Mesothelial cell of epicardium (in vitro differentiated cells): ENCODE data around the gene OR13A1. TPM values are rescaled to one million over a fixed set of nuclear protein-coding genes. Genes with fewer than 3 reads are reported as not detected.
"Not testable (repeated sequence)": the region's sequence is repeated elsewhere in the genome, so short reads cannot be mapped to it uniquely, and the experiment has no call there.

Experiments used
- DNase-seq, 2 experiments: peaks; one replicate each; pipeline ENCODE4 v3.0.0; 2021; ENCODE audit warnings: low spot score in 2 of 2; ENCODE audit not compliant: unreplicated experiment in 2 of 2
- H3K27ac Mint-ChIP-seq: 2 replicates; pipeline ENCODE4 v1.8.0; 2021; ENCODE audit warnings: mixed read lengths
- H3K27me3 Mint-ChIP-seq: 2 replicates; pipeline ENCODE4 v1.8.0; 2021; ENCODE audit warnings: low read depth, mixed read lengths
- H3K36me3 Mint-ChIP-seq: 2 replicates; pipeline ENCODE4 v1.8.0; 2021; ENCODE audit warnings: mixed read lengths
- H3K4me1 Mint-ChIP-seq: 2 replicates; pipeline ENCODE4 v1.8.0; 2021; ENCODE audit warnings: mixed read lengths
- H3K4me3 Mint-ChIP-seq: 2 replicates; pipeline ENCODE4 v1.8.0; 2021; ENCODE audit warnings: mild to moderate bottlenecking, moderate library complexity, mixed read lengths
- H3K9me3 Mint-ChIP-seq: 2 replicates; pipeline ENCODE4 v1.8.0; 2021; ENCODE audit warnings: mixed read lengths
- total RNA-seq: library from RNA; stranded (reverse); gene quantifications from 3 replicates; pipeline ENCODE4 v1.2.1, GENCODE V29; 2021
- TF ChIP-seq, protein P1 (sequence below): fragments of 200-600 bp; sonication (generic); IDR thresholded peaks from one replicate; pipeline ENCODE4 v1.5.0; 2021; ENCODE audit warnings: antibody characterized with exemption; ENCODE audit not compliant: unreplicated experiment

Gene OR13A1
- total RNA-seq, 1 donor from 2014 or later: 0.13 TPM

- Mint-ChIP-seq H3K27ac (no peak overlapping the region), H3K4me1 (peaks cover 8% of the 10 kb centered on the region), H3K36me3 (no peaks in the 10 kb centered on the region), H3K27me3 (peaks cover 35% of the 10 kb centered on the region), H3K9me3 (peaks cover 19% of the 10 kb centered on the region), H3K4me3 (no peak overlapping the region)
- TF ChIP-seq, protein P1, sequence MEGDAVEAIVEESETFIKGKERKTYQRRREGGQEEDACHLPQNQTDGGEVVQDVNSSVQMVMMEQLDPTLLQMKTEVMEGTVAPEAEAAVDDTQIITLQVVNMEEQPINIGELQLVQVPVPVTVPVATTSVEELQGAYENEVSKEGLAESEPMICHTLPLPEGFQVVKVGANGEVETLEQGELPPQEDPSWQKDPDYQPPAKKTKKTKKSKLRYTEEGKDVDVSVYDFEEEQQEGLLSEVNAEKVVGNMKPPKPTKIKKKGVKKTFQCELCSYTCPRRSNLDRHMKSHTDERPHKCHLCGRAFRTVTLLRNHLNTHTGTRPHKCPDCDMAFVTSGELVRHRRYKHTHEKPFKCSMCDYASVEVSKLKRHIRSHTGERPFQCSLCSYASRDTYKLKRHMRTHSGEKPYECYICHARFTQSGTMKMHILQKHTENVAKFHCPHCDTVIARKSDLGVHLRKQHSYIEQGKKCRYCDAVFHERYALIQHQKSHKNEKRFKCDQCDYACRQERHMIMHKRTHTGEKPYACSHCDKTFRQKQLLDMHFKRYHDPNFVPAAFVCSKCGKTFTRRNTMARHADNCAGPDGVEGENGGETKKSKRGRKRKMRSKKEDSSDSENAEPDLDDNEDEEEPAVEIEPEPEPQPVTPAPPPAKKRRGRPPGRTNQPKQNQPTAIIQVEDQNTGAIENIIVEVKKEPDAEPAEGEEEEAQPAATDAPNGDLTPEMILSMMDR: no peak
- no peak for DNase-seq
These were observed 49.4 kb downstream of the OR13A1 start for GRCh38 chr10:45265996-45266395.

DNA sequence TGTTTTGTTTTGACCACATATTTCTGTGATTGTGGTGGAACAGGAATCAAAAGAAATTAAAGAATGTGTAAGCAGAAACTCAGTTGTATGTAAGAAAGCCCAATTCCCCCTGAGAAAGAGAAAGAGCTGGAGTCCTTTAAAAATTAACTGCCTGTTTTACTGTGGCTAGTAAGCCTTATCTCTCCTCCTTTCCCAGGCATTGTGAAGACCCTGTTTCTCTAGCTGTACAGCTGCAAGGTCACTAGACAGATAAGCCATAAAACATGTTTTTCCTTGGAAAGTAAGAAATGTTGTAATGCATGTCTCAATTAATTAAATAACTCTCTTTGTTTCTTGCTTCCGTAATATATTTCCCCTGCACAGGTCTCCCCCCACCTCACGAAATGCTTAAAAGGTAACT, 53.5 kb downstream of the OR13A1 start:
- H3K4me1 Mint-ChIP-seq: peaks cover 8% of the 10 kb centered on the region
- peak overlapping the region; percentile 31 for H3K27ac Mint-ChIP-seq
- no peaks in the 10 kb centered on the region for H3K36me3 Mint-ChIP-seq
- H3K27me3 Mint-ChIP-seq: peaks cover 17% of the 10 kb centered on the region
- H3K9me3 Mint-ChIP-seq: peaks cover 4% of the 10 kb centered on the region
- no peak overlapping the region for H3K4me3 Mint-ChIP-seq
- no peak for DNase-seq
- TF ChIP-seq, protein P1: no peak

GRCh38 chr10:45261243-45261775, 54.1 kb downstream of the OR13A1 start:
- TF ChIP-seq, protein P1: no peak
- peak overlapping the region; percentile 31 for H3K27ac Mint-ChIP-seq
- no peak for DNase-seq
- H3K4me1 Mint-ChIP-seq: peaks cover 8% of the 10 kb centered on the region
- no peak overlapping the region for H3K4me3 Mint-ChIP-seq
- H3K9me3 Mint-ChIP-seq: peaks cover 4% of the 10 kb centered on the region
- peaks cover 11% of the 10 kb centered on the region for H3K27me3 Mint-ChIP-seq
- H3K36me3 Mint-ChIP-seq: no peaks in the 10 kb centered on the region

GRCh38 chr10:45260635-45261034, 54.8 kb downstream of the OR13A1 start:
- DNase-seq, H3K4me1 Mint-ChIP-seq, H3K27ac Mint-ChIP-seq, H3K27me3 Mint-ChIP-seq, H3K36me3 Mint-ChIP-seq, H3K4me3 Mint-ChIP-seq, H3K9me3 Mint-ChIP-seq: not testable (repeated sequence)

DNA sequence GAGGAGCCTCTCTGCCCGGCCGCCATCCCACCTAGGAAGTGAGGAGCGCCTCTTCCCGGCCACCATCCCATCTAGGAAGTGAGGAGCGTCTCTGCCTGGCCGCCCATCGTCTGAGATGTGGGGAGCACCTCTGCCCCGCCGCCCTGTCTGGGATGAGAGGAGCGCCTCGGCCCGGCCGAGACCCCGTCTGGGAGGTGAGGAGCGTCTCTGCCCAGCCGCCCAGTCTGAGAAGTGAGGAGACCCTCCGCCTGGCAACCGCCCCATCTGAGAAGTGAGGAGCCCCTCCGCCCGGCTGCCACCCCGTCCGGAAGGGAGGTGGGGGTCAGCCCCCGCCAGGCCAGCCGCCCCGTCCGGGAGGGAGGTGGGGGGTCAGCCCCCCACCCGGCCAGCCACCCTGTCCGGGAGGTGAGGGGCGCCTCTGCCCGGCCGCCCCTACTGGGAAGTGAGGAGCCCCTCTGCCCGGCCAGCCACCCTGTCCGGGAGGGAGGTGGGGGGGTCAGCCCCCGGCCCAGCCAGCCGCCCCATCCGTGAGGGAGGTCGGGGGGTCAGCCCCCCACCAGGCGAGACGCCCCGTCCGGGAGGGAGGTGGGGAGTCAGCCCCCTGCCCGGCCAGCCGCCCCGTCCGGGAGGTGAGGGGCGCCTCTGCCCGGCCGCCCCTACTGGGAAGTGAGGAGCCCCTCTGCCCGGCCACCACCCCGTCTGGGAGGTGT, 55.5 kb downstream of the OR13A1 start:
- H3K4me1 Mint-ChIP-seq, H3K36me3 Mint-ChIP-seq, DNase-seq, H3K9me3 Mint-ChIP-seq, H3K4me3 Mint-ChIP-seq, H3K27ac Mint-ChIP-seq, H3K27me3 Mint-ChIP-seq: not testable (repeated sequence)

DNA sequence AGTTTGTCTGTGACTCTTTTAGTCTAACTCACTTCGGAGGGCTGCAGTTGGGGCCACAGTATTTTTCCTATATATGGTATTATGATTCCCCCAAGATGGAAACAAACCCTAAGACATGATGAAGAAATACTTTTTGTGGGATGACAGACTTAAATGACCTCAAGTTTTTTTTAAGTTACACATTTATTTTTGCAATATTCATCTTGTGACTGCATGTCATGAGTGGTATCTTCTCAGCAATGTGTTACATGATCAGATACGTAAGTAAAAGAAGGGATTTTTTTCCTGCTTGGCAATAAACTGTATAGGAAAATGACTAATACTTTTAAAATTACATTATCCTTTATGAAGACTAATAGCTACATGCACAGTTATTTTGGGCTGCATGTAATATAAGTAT, 57.8 kb downstream of the OR13A1 start:
- Mint-ChIP-seq H3K27ac (no peak overlapping the region), H3K4me1 (peaks cover 8% of the 10 kb centered on the region), H3K4me3 (no peak overlapping the region), H3K27me3 (no peaks in the 10 kb centered on the region), H3K9me3 (no peaks in the 10 kb centered on the region), H3K36me3 (no peaks in the 10 kb centered on the region)
- no peak for DNase-seq
- TF ChIP-seq, protein P1: no peak
